Psoas muscle (tissue), 8 donors: Measurements from ENCODE around the gene DCTN4. TPM values are rescaled to one million over a fixed set of nuclear protein-coding genes. Genes with fewer than 3 reads are reported as not detected.

ENCODE experiments used
- ATAC-seq, 4 donors: fragments of 200-7000 bp; cut with Tn5 transposase; one replicate each; pipeline ENCODE4 v1.9.1; 2020; ENCODE audit warnings: moderate library complexity in 3 of 4, mild to moderate bottlenecking in 2 of 4
- DNase-seq, 2 donors: peaks; one replicate each; pipeline ENCODE4 v3.0.0-alpha.2; 2020
- H3K27ac ChIP-seq: fragments of 200-600 bp; one replicate; pipeline ENCODE4 v1.8.0; 2022
- H3K27me3 ChIP-seq, 3 donors: fragments of 200-600 bp in 1 of 3; one replicate each; pipeline versions ENCODE4 v1.6.1 to v1.8.0; 2013 to 2022; ENCODE audit warnings: low read length in 2 of 3, mild to moderate bottlenecking in 2 of 3, moderate library complexity in 1 of 3; ENCODE audit not compliant: insufficient read depth in 3 of 3
- H3K36me3 ChIP-seq, 2 donors: fragments of 200-600 bp in 1 of 2; one replicate each; pipeline versions ENCODE4 v1.6.1 to v1.8.0; 2013 to 2022; ENCODE audit warnings: low read depth in 1 of 2, mild to moderate bottlenecking in 1 of 2, moderate library complexity in 1 of 2; ENCODE audit not compliant: insufficient read depth in 1 of 2
- H3K4me1 ChIP-seq: fragments of 200-600 bp; one replicate; pipeline ENCODE4 v1.8.0; 2022
- H3K4me3 ChIP-seq: fragments of 200-600 bp; one replicate; pipeline ENCODE4 v1.8.0; 2022; ENCODE audit warnings: mild to moderate bottlenecking
- H3K9me3 ChIP-seq: fragments of 200-600 bp; one replicate; pipeline ENCODE4 v1.8.0; 2022
- WGBS, 3 donors: extraction: QIAGEN DNeasy Blood & Tissue Kit; methylation state at CpG; one replicate each; pipeline versions ENCODE4 v1.1.6 to v1.1.7; 2013; 5-methylcytosine and 5-hydroxymethylcytosine counted together
- intact Hi-C, 2 donors: fragments of 100-400 bp; cut with DNase I; formaldehyde crosslinking; loops; one replicate each; pipeline versions ENCODE4 v1.11.0 to v1.14.2; 2022
- polyA plus RNA-seq, 3 donors: library from polyadenylated mRNA; stranded (reverse); fragments of 200-250 nt; gene quantifications; one replicate each; pipeline ENCODE4 v1.2.3, GENCODE V29; 2013
- total RNA-seq, 4 donors: library from RNA; stranded (reverse); fragmentation: NEBNext Ultra II Directional in 2 of 4; extraction: Animal tissue kit (Norgen Biotek cat#: 25700) in 2 of 4; gene quantifications; one replicate each; pipeline versions ENCODE4 v1.2.1 to v1.2.4, GENCODE V29; 2021 to 2023
- TF ChIP-seq, protein P1 (sequence below): fragments of 200-600 bp; IDR thresholded peaks from one replicate; pipeline ENCODE4 v1.8.0; 2022; ENCODE audit warnings: antibody characterized with exemption
- donor health status: healthy with polysubstance abuse.
- donor health status: DM: no; HTN: no; CAD: no; lungs with moderate emphysema.
- donor health status: Bipolar disorder and iron deficiency.
- donor health status: healthy.
- donor health status: DM: yes; HTN: yes; CAD: no.
- donor health status: DM: no; HTN: no; CAD: no.
- donor health status: DM: no; HTN: no; CAD: no.
- donor health status: DM: yes; HTN: yes; CAD: no.

The DCTN4 gene
- total and polyA plus RNA-seq, 7 donors = 28.8 to 81.5 (median 50.9) TPM

DNA sequence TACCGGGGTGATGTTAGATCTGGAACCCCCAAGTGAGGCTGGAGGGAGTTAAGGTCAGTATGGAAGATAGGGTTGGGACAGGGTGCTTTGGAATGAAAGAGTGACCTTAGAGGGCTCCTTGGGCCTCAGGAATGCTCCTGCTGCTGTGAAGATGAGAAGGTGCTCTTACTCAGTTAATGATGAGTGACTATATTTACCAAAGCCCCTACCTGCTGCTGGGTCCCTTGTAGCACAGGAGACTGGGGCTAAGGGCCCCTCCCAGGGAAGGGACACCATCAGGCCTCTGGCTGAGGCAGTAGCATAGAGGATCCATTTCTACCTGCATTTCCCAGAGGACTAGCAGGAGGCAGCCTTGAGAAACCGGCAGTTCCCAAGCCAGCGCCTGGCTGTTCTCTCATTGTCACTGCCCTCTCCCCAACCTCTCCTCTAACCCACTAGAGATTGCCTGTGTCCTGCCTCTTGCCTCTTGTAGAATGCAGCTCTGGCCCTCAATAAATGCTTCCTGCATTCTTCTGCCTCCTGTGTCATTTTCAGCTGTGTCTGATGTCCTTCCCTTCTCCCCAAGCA, 100.0 kb downstream of the DCTN4 start:
- peaks cover 63% of the 10 kb centered on the region for H3K4me1 ChIP-seq
- no peaks in the 10 kb centered on the region for H3K27me3 ChIP-seq
- TF ChIP-seq, protein P1, sequence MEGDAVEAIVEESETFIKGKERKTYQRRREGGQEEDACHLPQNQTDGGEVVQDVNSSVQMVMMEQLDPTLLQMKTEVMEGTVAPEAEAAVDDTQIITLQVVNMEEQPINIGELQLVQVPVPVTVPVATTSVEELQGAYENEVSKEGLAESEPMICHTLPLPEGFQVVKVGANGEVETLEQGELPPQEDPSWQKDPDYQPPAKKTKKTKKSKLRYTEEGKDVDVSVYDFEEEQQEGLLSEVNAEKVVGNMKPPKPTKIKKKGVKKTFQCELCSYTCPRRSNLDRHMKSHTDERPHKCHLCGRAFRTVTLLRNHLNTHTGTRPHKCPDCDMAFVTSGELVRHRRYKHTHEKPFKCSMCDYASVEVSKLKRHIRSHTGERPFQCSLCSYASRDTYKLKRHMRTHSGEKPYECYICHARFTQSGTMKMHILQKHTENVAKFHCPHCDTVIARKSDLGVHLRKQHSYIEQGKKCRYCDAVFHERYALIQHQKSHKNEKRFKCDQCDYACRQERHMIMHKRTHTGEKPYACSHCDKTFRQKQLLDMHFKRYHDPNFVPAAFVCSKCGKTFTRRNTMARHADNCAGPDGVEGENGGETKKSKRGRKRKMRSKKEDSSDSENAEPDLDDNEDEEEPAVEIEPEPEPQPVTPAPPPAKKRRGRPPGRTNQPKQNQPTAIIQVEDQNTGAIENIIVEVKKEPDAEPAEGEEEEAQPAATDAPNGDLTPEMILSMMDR = no peak
- H3K9me3 ChIP-seq = no peaks in the 10 kb centered on the region
- ATAC-seq = no peak
- 25 to 55% (median 29%) methylated on average over 3 of the region's 3 CpGs for WGBS, 3 donors
- intact Hi-C loops = loop anchor here (5.0 to 10.0 kb wide), 2 partner anchors 96 to 204 kb away; no protein-coding TSS in a partner anchor
- peak overlapping the region; percentile 95 for H3K27ac ChIP-seq
- no peaks in the 10 kb centered on the region for H3K36me3 ChIP-seq
- no peak for DNase-seq
- H3K4me3 ChIP-seq = no peak overlapping the region

Other genes with a start within 250 kb of the DCTN4 start
- gene SYNPO, start 118.4 kb downstream of the DCTN4 start, total RNA-seq = 100 to 1,000 TPM; 447 to 745 (median 673) TPM
- 100 to 1,000 TPM; 136 to 855 (median 503) TPM for gene SYNPO, start 118.4 kb downstream of the DCTN4 start, polyA plus RNA-seq
- gene MYOZ3, start 97.8 kb downstream of the DCTN4 start, total RNA-seq = 100 to 1,000 TPM in 1 of 4 donors, 10 to 100 TPM in 3; 29.7 to 110 (median 31.7) TPM
- 10 to 100 TPM in 2 of 3 donors, 1 to 10 TPM in 1; 3.0 to 14.5 (median 14.5) TPM for gene MYOZ3, start 97.8 kb downstream of the DCTN4 start, polyA plus RNA-seq
- 10 to 100 TPM; 23.5 to 28.6 (median 27.3) TPM for gene RBM22, start 58.0 kb downstream of the DCTN4 start, total RNA-seq
- gene RBM22, start 58.0 kb downstream of the DCTN4 start, polyA plus RNA-seq = 10 to 100 TPM; 17.2 to 29.9 (median 21.1) TPM
- gene SMIM3, start 19.7 kb upstream of the DCTN4 start, total RNA-seq = 1 to 10 TPM; 6.4 to 7.0 (median 6.8) TPM
- 10 to 100 TPM in 1 of 3 donors, 1 to 10 TPM in 2; 9.6 to 25.5 (median 9.6) TPM for gene SMIM3, start 19.7 kb upstream of the DCTN4 start, polyA plus RNA-seq
- gene IRGM, start 87.5 kb upstream of the DCTN4 start, total RNA-seq = not detected
- not detected for gene IRGM, start 87.5 kb upstream of the DCTN4 start, polyA plus RNA-seq
- under 1 TPM; 0.20 to 0.77 (median 0.55) TPM for gene ZNF300, start 146.0 kb upstream of the DCTN4 start, total RNA-seq
- gene ZNF300, start 146.0 kb upstream of the DCTN4 start, polyA plus RNA-seq = under 1 TPM; 0.55 to 0.73 (median 0.68) TPM